PC-3 (cell line): ENCODE measurements around the gene RBKS. TPM values are rescaled to one million over a fixed set of nuclear protein-coding genes. Genes with fewer than 3 reads are reported as not detected.

ENCODE experiments used
- ATAC-seq: fragments of 200-7000 bp; cut with Tn5 transposase; 2 replicates; pipeline ENCODE4 v1.9.1; 2020; ENCODE audit warnings: mild to moderate bottlenecking, moderate library complexity
- BruUV-seq: library from RNA; stranded (reverse); fragments of 400-500 nt; replicated peaks from 2 replicates; lab custom pipeline; 2021; lab: Mats Ljungman, UMichigan
- CTCF ChIA-PET: fragments of 300-600 bp; sonication (Branson Sonifier 250); formaldehyde crosslinking; loops from one replicate; lab custom pipeline; 2022; ENCODE audit warnings: antibody characterized with exemption; lab: Charles Lee
- POLR2A ChIA-PET: fragments of 300-600 bp; sonication (Branson Sonifier 250); formaldehyde crosslinking; loops from one replicate; lab custom pipeline; 2022; ENCODE audit warnings: antibody characterized with exemption; ENCODE audit not compliant: unreplicated experiment; lab: Charles Lee
- DNase-seq: peaks from one replicate; pipeline ENCODE4 v3.0.0-alpha.2; 2015
- H2AFZ ChIP-seq: fragments of 300-600 bp; sonication (generic); 2 replicates; pipeline ENCODE4 v1.6.0; 2016; ENCODE audit warnings: antibody characterized with exemption, low read length
- H3F3A ChIP-seq: fragments of 300-600 bp; sonication (generic); one replicate; pipeline ENCODE4 v1.6.0; 2017; ENCODE audit warnings: antibody characterized with exemption, low read length, control low read depth, mild to moderate bottlenecking; ENCODE audit not compliant: unreplicated experiment
- H3K27ac ChIP-seq: fragments of 300-600 bp; sonication (generic); 2 replicates; pipeline ENCODE4 v1.5.1; 2016; ENCODE audit warnings: mild to moderate bottlenecking, low read length
- H3K27me3 ChIP-seq: fragments of 300-600 bp; sonication (generic); 2 replicates; pipeline ENCODE4 v1.6.1; 2016; ENCODE audit warnings: low read length, mixed read lengths
- H3K36me3 ChIP-seq: fragments of 300-600 bp; sonication (generic); 2 replicates; pipeline ENCODE4 v1.6.1; 2016; ENCODE audit warnings: low read depth, mixed run types, low read length, mixed read lengths
- H3K4me1 ChIP-seq: fragments of 300-600 bp; sonication (generic); 2 replicates; pipeline ENCODE4 v1.5.1; 2016; ENCODE audit warnings: low read length; ENCODE audit not compliant: insufficient read depth
- H3K4me2 ChIP-seq: fragments of 300-600 bp; sonication (generic); 2 replicates; pipeline ENCODE4 v1.6.0; 2016; ENCODE audit warnings: low read length
- H3K4me3 ChIP-seq: fragments of 300-600 bp; sonication (generic); 2 replicates; pipeline ENCODE4 v1.5.1; 2016; ENCODE audit warnings: mild to moderate bottlenecking, low read length, mixed read lengths
- H3K79me2 ChIP-seq: fragments of 300-600 bp; sonication (generic); 2 replicates; pipeline ENCODE4 v1.6.1; 2017; ENCODE audit warnings: low read length, mixed read lengths
- H3K9ac ChIP-seq: fragments of 300-600 bp; sonication (generic); 2 replicates; pipeline ENCODE4 v1.6.0; 2016; ENCODE audit warnings: mild to moderate bottlenecking, low read length
- H3K9me2 ChIP-seq: fragments of 300-600 bp; sonication (generic); replicated peaks from 2 replicates; pipeline ENCODE4 v1.6.1; 2016; ENCODE audit warnings: mixed run types, low read length, mixed read lengths
- H3K9me3 ChIP-seq: fragments of 300-600 bp; sonication (generic); 2 replicates; pipeline ENCODE4 v1.6.1; 2016; ENCODE audit warnings: low read length, mixed read lengths
- H4K20me1 ChIP-seq: fragments of 300-600 bp; sonication (generic); 2 replicates; pipeline ENCODE4 v1.6.1; 2016; ENCODE audit warnings: low read length, mixed read lengths
- EZH2 ChIP-seq: fragments of 300-600 bp; sonication (generic); IDR thresholded peaks from one replicate; pipeline ENCODE4 v1.6.1; 2017; ENCODE audit warnings: antibody characterized with exemption, mild to moderate bottlenecking, low read length; ENCODE audit not compliant: unreplicated experiment
- EZH2phosphoT487 ChIP-seq: fragments of 300-600 bp; sonication (generic); IDR thresholded peaks from 2 replicates; pipeline ENCODE4 v1.6.1; 2018; ENCODE audit warnings: mild to moderate bottlenecking, antibody characterized with exemption, low read length, borderline replicate concordance
- intact Hi-C: fragments of 100-400 bp; cut with micrococcal nuclease; formaldehyde crosslinking; loops from 2 replicates; pipeline ENCODE4 v1.9.0; 2023
- total RNA-seq: library from RNA; depleted of rRNA; stranded (reverse); fragments of >200 nt; gene quantifications from 2 replicates; pipeline ENCODE4 v1.2.3, GENCODE V29; 2014
- TF ChIP-seq, protein P1 (sequence below): fragments of 300-600 bp; sonication (generic); conservative IDR thresholded peaks from 2 replicates; pipeline ENCODE4 v1.5.1; 2017; ENCODE audit warnings: antibody characterized with exemption, low read depth, mild to moderate bottlenecking, low read length

RBKS gene
- total RNA-seq, 1 experiment from 2014 or later, result 1.8 TPM

DNA sequence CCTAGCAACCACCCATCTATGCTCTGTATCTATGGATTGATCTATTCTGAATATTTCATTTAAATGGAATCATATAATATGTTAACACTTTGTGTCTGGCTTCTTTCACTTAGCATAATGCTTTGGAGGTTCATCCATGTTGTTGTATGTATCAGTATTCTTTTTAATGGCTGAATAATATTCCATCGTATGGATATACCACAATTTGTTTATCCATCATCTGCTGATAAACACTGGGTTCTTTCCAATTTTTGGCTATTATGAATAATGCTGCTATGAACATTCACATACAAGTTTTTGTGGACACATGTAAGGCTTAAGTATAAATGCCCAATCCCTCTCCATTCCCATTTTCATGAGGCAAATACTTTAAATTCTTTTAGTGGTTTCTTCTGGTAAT lies 65.8 kb downstream of the RBKS start:
- H3K36me3 ChIP-seq, result no peaks in the 10 kb centered on the region
- H3K27ac ChIP-seq, result no peak overlapping the region
- POLR2A ChIA-PET, result no interaction called here
- no peaks in the 10 kb centered on the region for H3K9me2 ChIP-seq
- H3F3A ChIP-seq, result no peaks in the 10 kb centered on the region
- no peaks in the 10 kb centered on the region for H4K20me1 ChIP-seq
- no peak overlapping the region for H3K4me3 ChIP-seq
- intact Hi-C loops, result no loop called here
- no peak for TF ChIP-seq EZH2phosphoT487
- TF ChIP-seq, protein P1, sequence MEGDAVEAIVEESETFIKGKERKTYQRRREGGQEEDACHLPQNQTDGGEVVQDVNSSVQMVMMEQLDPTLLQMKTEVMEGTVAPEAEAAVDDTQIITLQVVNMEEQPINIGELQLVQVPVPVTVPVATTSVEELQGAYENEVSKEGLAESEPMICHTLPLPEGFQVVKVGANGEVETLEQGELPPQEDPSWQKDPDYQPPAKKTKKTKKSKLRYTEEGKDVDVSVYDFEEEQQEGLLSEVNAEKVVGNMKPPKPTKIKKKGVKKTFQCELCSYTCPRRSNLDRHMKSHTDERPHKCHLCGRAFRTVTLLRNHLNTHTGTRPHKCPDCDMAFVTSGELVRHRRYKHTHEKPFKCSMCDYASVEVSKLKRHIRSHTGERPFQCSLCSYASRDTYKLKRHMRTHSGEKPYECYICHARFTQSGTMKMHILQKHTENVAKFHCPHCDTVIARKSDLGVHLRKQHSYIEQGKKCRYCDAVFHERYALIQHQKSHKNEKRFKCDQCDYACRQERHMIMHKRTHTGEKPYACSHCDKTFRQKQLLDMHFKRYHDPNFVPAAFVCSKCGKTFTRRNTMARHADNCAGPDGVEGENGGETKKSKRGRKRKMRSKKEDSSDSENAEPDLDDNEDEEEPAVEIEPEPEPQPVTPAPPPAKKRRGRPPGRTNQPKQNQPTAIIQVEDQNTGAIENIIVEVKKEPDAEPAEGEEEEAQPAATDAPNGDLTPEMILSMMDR, result no peak
- no peak for TF ChIP-seq EZH2
- no peak overlapping the region for H3K9ac ChIP-seq
- ATAC-seq (no peak), DNase-seq (no peak)
- no peaks in the 10 kb centered on the region for H3K4me1 ChIP-seq
- CTCF ChIA-PET, result no interaction called here
- no peak overlapping the region for H3K4me2 ChIP-seq
- H3K27me3 ChIP-seq, result no peaks in the 10 kb centered on the region
- BruUV-seq, result no TSS peak
- 0 out of 2 replicates have a peak, but pooled peaks cover 3% of the 10 kb centered on the region for H3K9me3 ChIP-seq
- no peaks in the 10 kb centered on the region for H3K79me2 ChIP-seq
- no peak overlapping the region for H2AFZ ChIP-seq

DNA sequence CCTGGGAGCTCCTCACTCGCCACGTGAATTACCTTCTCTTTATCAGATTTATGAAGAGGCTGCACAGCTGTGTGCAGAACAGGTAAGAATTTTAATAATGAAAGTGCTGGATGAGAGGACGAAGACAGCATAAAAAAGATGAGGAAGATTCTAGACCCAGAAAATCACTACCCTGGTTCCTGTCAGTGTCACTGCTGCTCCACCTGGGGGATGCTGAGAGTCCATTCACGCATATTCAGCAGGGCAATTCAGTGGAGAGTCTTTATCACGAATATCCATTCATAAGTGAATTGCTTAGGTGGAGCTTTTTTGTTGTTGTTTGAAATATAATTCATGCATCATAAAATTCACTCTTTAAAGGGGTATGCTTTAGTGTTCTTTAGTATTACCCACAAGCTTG lies 66.6 kb downstream of the RBKS start:
- no peaks in the 10 kb centered on the region for H3K4me1 ChIP-seq
- TF ChIP-seq EZH2phosphoT487 (no peak), EZH2 (no peak)
- TF ChIP-seq, protein P1, result no peak
- no peaks in the 10 kb centered on the region for H3F3A ChIP-seq
- no TSS peak for BruUV-seq
- intact Hi-C loops, result no loop called here
- POLR2A ChIA-PET, result no interaction called here
- H3K36me3 ChIP-seq, result no peaks in the 10 kb centered on the region
- ATAC-seq (no peak), DNase-seq (no peak)
- CTCF ChIA-PET, result no interaction called here
- no peak overlapping the region for H2AFZ ChIP-seq
- H3K9me3 ChIP-seq, result 0 out of 2 replicates have a peak, but pooled peaks cover 3% of the 10 kb centered on the region
- H3K4me3 ChIP-seq, result no peak overlapping the region
- no peaks in the 10 kb centered on the region for H3K9me2 ChIP-seq
- no peaks in the 10 kb centered on the region for H3K79me2 ChIP-seq
- H3K27ac ChIP-seq, result no peak overlapping the region
- no peaks in the 10 kb centered on the region for H4K20me1 ChIP-seq
- H3K9ac ChIP-seq, result no peak overlapping the region
- H3K27me3 ChIP-seq, result no peaks in the 10 kb centered on the region
- H3K4me2 ChIP-seq, result no peak overlapping the region

DNA sequence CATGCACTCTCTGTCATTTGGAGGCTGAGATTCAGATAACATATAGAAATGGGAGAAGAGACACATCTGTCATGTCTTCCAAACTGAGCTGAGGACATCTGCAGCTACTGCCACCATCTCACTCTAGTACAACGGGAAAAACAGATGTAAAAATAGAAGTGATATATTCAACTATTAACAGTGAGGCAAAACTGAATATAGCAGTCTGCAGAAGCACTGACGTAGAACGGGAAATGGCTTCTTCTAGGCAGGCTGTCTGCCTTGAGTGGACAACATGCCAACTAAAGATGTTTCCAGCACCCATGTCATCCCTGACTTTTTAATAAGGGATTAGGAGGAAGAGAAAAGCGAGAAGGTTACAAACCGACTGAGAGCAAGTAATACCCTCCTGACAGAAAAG lies 67.1 kb downstream of the RBKS start:
- DNase-seq (no peak), ATAC-seq (no peak)
- no TSS peak for BruUV-seq
- Histone ChIP-seq H3K9me2 (no peaks in the 10 kb centered on the region), H3K27me3 (no peaks in the 10 kb centered on the region), H3K4me2 (no peak overlapping the region), H3K4me3 (no peak overlapping the region), H3K36me3 (no peaks in the 10 kb centered on the region), H3F3A (no peaks in the 10 kb centered on the region), H3K79me2 (no peaks in the 10 kb centered on the region), H3K27ac (no peak overlapping the region), H3K4me1 (no peaks in the 10 kb centered on the region), H3K9ac (no peak overlapping the region), H3K9me3 (0 out of 2 replicates have a peak, but pooled peaks cover 3% of the 10 kb centered on the region), H2AFZ (no peak overlapping the region), H4K20me1 (no peaks in the 10 kb centered on the region)
- TF ChIP-seq, protein P1, result no peak
- TF ChIP-seq EZH2phosphoT487 (no peak), EZH2 (no peak)
- intact Hi-C loops, result no loop called here
- POLR2A ChIA-PET, result no interaction called here
- CTCF ChIA-PET, result no interaction called here
